Bronchial epithelial cell (primary cell): ENCODE data around the gene MRPL41. TPM values are rescaled to one million over a fixed set of nuclear protein-coding genes. Genes with fewer than 3 reads are reported as not detected.
"Not testable (repeated sequence)": the region's sequence is repeated elsewhere in the genome, so short reads cannot be mapped to it uniquely, and the experiment has no call there.

Experiments
- DNase-seq: peaks from one replicate; pipeline ENCODE4 v3.0.0-alpha.2; 2010; ENCODE audit warnings: low read depth
- FAIRE-seq: peaks from 2 replicates; lab custom pipeline; 2011; peaks lifted over from hg19 to GRCh38; lab: Jason Lieb, UNC
- H3K27me3 ChIP-seq: 2 replicates; pipeline ENCODE4 v1.5.1; 2011; ENCODE audit warnings: low read length; ENCODE audit not compliant: control insufficient read depth, insufficient read depth
- H3K36me3 ChIP-seq: 2 replicates; pipeline ENCODE4 v1.5.1; 2011; ENCODE audit warnings: low read length; ENCODE audit not compliant: control insufficient read depth, insufficient read depth
- H3K4me3 ChIP-seq: 2 replicates; pipeline ENCODE4 v1.5.1; 2011; ENCODE audit warnings: mild to moderate bottlenecking, low read depth, low read length, control low read depth
- CTCF ChIP-seq: IDR thresholded peaks from 2 replicates; pipeline ENCODE4 v1.5.1; 2011; ENCODE audit warnings: mild to moderate bottlenecking, moderate library complexity, low read length, control low read depth, inconsistent platforms; ENCODE audit not compliant: insufficient read depth, severe bottlenecking
- total RNA-seq: library from RNA; depleted of rRNA; stranded (reverse); fragments of >200 nt; gene quantifications from 2 replicates; pipeline ENCODE4 v1.2.1, GENCODE V29; 2014

Gene MRPL41
- total RNA-seq, 1 donor from 2014 or later, result 64.2 TPM

DNA sequence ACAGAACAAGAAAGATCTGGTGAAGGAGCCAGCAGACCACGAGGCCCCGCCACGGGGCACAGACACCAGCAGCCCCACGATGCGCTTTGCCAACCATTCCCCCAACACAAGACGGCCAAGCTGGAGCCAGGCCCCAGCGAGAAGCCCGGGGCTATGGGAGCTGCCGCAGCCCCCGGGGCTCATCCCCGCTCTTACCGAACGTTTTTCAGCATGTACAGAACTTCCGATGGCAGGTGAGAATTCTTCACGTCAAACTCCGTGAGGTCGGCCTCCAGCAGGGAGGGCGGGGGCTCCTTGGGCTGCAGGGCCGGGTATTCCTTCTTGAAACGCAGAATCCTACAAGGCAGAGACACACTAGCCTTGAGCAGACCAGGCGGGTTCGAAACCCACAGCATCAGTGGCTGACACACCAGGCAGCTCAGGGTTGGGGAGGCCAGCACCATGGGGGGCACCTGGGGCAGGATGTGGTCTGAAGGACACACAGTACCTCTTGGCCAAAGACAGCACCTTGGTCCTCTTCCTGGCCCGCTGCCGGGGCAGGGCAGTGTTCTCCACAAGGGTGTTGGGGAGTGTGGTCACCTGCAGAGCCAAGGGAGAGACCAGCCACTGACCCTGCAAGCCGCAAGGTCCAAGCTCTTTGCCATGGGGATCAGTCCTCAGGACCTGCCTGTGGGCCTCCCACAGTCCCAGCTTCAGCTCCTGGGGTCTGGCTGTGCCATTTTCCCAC is 8.3 kb upstream of the MRPL41 start:
- FAIRE-seq, result no peak
- Histone ChIP-seq H3K36me3 (no peaks in the 10 kb centered on the region), H3K4me3 (no peak overlapping the region), H3K27me3 (peaks cover 2% of the 10 kb centered on the region)
- no peak for TF ChIP-seq CTCF
- no peak for DNase-seq

DNA sequence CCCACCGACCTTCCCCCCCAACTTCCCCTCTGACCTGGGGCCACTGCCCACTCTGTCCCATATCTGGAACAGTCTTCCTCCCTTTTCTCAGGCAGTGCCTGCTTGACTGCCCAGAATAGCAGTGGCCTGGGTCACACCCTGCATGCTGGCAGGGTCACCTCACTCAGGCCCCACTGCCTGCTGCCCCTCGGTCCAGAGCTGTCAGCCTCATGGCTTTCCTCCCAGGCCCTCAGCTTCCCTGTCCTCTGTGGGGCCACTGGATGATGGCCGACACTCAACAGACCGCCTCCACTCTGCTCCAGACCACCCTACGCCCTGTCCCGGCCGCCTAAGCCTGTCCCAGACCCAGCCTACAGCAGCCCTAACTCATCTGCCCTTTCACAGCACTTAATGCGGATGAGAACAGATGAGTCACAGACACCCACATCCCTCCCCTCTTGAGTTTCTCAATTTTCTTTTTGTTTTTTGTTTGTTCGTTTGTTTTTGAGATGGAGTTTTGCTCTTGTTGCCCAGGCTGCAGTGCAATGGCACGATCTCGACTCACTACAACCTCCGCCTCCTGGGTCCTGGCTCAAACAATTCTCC is 7.4 kb upstream of the MRPL41 start:
- Histone ChIP-seq H3K27me3 (peaks cover 2% of the 10 kb centered on the region), H3K36me3 (no peaks in the 10 kb centered on the region), H3K4me3 (no peak overlapping the region)
- no peak for TF ChIP-seq CTCF
- DNase-seq (peak; percentile 13), FAIRE-seq (no peak)

GRCh38 chr9:137545123-137545522 is 6.6 kb upstream of the MRPL41 start:
- DNase-seq (no peak), FAIRE-seq (no peak)
- H3K36me3 ChIP-seq, result no peaks in the 10 kb centered on the region
- TF ChIP-seq CTCF, result no peak
- no peak overlapping the region for H3K4me3 ChIP-seq
- H3K27me3 ChIP-seq, result peaks cover 2% of the 10 kb centered on the region

GRCh38 chr9:137547687-137548543 is 3.8 kb upstream of the MRPL41 start:
- no peak for TF ChIP-seq CTCF
- Histone ChIP-seq H3K4me3 (no peak overlapping the region), H3K36me3 (no peaks in the 10 kb centered on the region), H3K27me3 (peaks cover 2% of the 10 kb centered on the region)
- no peak for FAIRE-seq
- no peak for DNase-seq

DNA sequence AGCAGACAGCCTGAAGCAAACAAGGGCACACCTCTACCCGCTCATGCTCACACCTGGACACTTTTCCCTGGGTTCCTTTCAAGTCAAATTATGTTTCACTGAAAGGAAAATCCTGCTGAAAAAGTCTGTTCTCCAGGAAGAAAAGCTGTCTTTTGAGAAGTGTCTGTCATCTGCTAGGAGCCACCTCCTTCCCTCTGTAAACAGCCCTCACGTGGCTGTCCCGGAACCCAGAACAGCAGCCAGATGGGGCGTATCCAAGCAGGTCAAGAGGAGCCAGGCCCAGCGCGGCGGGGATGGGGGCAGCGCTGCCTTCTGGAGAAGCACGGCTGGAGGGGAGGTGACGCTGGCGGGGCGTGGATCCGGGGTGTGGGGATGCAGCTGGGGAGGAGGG is 1.5 kb upstream of the MRPL41 start, which contains the start of gene PNPLA7:
Gene PNPLA7, minus strand, starts transcription at position 172 of the 391 bp plus-strand sequence. CDS start 205 bp downstream, outside the sequence.
- DNase-seq (peak; percentile 63), FAIRE-seq (no peak)
- Histone ChIP-seq H3K36me3 (peaks cover 6% of the 10 kb centered on the region), H3K4me3 (peak within 1 kb of the TSS; percentile 59), H3K27me3 (no peaks in the 10 kb centered on the region)
- no peak for TF ChIP-seq CTCF

DNA sequence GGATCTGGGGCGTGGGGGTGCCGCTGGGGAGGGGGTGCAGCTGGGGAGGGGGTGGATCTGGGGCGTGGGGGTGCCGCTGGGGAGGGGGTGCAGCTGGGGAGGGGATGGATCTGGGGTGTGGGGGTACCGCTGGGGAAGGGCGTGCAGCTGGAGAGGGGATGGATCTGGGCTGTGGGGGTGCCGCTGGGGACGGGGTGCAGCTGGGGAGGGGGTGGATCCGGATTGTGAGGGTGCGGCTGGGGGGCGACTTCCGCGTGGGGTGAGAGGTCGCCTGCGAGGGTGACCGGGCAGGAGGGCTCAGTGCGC is 768 bp upstream of the MRPL41 start:
- peak overlapping the region; percentile 59 for H3K4me3 ChIP-seq
- FAIRE-seq, H3K27me3 ChIP-seq, H3K36me3 ChIP-seq, DNase-seq: not testable (repeated sequence)
